NCI-H774 (cell line): Measurements from ENCODE around the gene C11orf24.
"Not testable (repeated sequence)": the region's sequence is repeated elsewhere in the genome, so short reads cannot be mapped to it uniquely, and the experiment has no call there.

Experiments
- DNase-seq: peaks from one replicate; lab custom pipeline; 2025; lab: John Stamatoyannopoulos, UW

The C11orf24 gene

DNA sequence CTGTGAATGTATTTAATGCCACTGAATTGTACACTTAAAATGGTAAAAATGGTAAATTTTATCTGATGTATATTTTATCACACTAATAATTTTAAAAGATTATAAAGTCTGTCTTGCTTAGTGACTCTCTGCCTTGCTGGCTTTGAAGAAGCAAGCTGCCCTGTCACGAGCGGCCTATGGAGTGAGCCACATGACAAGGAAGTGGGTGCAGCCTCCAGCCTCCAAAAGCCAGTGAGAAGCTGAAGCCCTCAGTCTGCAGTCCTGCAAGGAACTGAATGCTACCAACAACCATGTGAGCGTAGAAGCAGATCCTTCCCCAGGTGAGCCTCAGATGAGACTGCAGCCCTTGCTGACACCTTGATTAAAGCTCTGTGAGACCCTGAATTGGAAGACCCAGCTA, 20.0 kb downstream of the C11orf24 start:
- DNase-seq, result no peak

DNA sequence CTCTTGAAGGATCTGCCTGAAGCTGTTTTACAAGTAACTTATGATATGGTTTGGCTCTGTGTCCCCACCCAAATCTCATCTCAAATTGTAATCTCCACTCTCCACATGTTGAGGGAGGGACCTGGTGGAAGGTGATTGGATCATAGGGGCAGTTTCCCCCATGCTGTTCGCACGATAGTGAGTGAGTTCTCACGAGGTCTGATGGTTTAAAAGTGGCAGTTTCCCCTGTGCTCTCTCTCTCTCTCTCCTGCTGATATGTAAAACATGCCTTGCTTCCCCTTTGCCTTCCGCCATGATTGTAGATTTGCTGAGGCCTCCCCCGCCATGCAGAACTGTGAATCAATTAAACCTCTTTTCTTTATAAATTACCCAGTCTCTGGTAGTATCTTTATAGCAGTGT, 26.9 kb downstream of the C11orf24 start:
- not testable (repeated sequence) for DNase-seq

DNA sequence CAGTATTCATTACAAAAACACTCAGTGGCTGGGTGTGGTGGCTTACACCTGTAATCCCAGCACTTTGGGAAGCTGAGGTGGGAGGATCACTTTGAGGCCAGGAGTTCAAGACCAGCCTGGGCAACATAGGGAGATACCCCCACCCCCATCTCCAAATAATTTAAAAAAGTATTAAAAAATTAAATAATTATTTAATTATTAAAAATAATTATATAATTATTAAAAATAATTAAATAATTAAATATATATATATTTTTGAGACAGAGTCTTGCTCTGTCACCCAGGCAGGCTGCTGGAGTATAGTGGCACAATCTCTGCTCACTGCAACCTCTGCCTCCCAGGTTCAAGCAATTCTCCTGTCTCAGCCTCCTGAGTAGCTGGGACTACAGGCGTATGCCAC, 27.9 kb downstream of the C11orf24 start:
- DNase-seq, result not testable (repeated sequence)

DNA sequence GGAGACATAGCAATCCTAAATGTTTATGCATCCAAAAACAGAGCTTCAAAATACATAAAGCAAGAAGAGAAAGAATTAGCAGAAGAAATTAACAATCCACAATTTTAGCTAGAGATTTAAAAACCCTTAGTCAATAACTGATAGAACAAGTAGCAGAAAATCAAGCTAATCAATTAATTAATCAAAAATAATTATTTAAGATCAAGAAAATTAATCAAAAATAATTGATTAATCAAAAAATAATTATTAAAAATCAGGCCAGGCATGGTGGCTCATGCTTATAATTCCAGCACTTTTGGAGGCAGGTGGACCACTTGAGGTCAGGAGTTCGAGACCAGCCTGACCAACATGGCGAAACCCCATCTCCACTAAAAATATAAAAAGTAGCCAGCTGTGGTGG, 29.2 kb downstream of the C11orf24 start:
- no peak for DNase-seq

GRCh38 chr11:68231621-68232020, 40.2 kb downstream of the C11orf24 start:
- DNase-seq, result no peak

DNA sequence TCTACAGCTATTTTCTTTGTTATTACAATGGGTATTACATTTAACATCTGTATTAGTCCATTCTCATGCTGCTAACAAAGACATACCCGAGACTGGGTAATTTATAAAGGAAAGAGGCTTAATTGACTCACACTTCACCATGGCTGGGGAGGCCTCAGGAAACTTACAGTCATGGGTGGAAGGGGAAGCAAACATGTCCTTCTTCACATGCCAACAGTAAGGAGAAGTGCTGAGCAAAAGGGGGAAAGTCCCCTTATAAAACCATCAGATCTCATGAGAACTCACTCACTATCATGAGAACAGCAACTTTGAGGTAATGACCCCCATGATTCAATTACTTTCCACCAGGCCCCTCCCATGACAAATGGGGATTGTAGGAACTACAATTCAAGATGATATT, 42.2 kb downstream of the C11orf24 start:
- DNase-seq, result no peak

- DNase-seq, result no peak
These were observed 45.4 kb downstream of the C11orf24 start for GRCh38 chr11:68226421-68226820.

DNA sequence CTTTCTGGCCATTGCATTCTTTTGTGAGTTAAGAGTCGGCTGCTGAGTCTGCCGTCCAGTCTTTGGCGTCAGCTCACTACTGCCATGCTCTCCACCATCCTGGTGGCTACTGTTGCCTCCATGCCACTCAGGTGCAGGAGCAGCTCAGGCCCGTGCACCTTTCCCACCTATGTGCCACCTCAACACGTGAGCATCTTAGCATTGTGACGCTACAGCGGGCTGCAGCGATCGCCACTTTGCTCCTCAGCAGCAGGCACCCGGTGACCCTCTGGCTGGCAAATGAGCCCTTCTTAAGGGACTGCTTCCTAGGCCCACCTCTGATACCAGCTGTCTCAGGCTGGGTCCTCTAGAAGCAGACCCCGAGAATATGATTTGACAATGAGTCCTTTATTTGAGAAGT, 47.2 kb downstream of the C11orf24 start:
- DNase-seq, result no peak

DNA sequence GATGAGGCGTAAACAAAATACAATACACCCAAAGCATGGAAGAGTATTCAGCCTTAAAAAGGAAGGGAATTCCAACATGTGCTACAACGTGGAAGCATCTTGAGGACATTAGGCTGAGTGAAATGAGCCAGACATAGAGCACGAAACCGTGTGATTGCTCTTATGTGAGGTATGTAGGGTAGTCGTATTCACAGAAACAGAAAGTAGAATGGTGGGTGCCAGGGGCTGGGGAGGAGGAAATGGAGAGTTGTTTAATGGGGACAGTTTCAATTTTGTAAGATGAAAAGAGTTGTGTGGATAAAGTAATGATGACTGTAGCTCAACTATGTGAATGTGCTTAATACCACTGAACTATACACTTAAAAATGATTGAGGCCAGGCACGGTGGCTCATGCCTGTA, 48.5 kb downstream of the C11orf24 start:
- DNase-seq, result no peak

- DNase-seq, result no peak
These were observed 50.4 kb downstream of the C11orf24 start for GRCh38 chr11:68221406-68221805.

DNA sequence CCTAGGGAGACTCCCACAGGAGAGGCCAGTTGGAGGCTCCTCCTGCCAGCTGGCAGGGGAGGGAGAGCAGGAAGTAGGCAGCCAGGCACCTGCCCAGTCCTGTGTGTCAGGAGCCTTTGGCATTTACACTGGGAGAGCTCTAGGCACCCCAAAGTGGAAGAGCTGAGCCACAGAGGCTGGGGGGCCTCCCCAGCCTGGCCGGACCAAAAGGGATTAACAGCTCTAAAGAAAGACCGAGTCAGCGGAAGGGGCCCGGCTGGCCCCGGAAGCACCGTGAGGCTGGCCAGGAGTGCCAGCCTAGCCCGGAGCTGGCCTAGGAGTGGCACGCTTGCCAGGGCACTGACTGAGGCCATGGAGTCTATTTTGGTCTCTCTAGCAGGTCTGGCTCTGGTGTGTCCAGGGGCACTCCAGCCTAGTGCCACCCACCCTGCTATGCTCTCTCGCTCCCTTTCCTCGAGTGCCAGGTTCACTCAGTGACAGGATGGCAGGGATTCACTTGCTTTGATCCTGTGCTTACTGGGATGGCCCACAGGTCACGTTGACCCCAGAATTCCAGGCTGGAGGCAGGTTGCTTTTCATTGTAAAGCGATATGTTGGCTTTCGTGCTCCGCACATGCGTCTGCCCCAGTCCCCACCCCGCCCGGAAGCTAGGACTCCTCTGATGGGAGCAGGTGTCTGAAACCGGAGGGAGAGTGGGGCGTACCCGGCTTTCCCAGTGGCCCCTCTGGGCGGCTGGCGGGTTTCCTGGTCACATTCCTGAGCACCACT, 55.4 kb downstream of the C11orf24 start:
- no peak for DNase-seq

DNA sequence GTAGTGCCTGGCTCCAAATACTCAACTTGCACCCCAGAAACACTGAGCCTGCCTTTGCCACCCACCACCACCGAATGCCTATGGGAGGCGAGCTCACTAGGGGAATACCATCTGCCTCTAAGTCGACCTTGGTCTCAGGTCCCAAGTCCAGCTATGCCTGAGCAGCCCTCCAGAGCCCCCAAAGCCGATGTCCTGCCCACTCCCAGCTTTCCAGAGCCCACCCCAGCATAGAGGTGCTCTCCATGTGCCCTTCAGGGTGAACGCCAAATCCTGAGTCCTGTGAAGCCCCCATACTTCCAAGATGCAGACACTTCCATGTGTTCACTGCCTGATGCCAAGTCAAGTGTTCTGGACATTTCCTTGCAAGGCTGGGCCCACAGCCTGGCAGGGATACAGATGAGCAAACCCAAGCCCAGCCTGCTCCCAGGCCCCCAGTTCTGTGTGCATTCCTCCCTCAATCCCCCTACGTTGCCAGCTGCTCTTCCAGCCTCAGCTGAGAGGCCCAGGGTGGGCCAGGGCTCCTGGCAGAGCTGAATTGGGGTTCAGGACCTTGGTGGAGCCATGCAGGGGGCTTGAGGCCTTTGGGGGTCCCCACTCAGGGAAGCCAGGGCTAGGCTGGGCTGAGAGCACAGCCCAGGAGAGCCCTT, 56.1 kb downstream of the C11orf24 start:
- DNase-seq, result no peak

GRCh38 chr11:68215087-68215445, 56.7 kb downstream of the C11orf24 start:
- no peak for DNase-seq

GRCh38 chr11:68214173-68215086, 57.3 kb downstream of the C11orf24 start:
- peak; percentile 13 for DNase-seq

- peak; percentile 96 for DNase-seq
These were observed 58.1 kb downstream of the C11orf24 start for GRCh38 chr11:68213555-68214172.

DNA sequence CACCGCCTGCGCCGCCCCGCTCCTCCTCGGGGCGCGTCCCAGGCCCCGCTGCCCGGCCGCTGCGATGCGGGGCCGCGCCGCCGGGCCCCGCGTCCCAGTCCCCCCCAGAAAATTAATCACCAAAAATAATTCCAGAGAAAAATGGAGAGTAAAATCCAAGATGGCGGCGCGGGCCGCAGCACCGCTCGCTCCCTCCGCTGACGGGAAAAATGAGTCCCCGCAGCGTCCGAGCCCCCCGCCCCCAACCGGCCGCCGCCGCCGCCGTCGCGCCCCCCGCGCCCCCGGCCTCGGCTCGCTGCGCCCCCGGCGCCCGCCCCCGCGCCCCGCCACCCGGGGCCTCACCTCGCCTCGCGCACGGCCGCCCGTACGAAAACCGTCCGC, 58.6 kb downstream of the C11orf24 start, which contains the start of gene KMT5B:
KMT5B (minus strand) TSS at position 162 of the 381 bp plus-strand sequence. CDS start 23,220 bp downstream, outside the sequence.
- DNase-seq, result no peak

- peak; percentile 65 for DNase-seq
These were observed 59.2 kb downstream of the C11orf24 start for GRCh38 chr11:68212421-68213134.

DNA sequence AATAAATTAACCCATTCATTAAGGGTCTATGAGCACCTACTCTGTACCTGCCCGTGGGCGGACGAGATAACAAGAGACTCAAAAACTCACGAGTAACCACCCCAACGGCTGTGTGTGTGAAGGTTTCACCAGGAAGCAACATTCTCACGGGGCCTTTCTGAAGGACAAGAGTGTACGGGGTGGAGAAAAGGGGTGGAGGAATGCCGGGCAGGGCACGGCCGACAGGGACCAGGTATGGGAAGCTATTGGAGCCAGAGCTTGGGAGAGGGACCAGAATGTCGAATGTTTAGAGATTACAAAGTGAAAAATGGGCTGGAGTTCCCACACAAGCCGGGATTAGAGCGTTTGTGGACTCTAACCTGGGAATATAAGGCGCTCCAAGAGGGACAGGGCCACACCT, 60.2 kb downstream of the C11orf24 start:
- no peak for DNase-seq
